GM12878 (cell line): ENCODE measurements around the gene RBMS1. TPM values are rescaled to one million over a fixed set of nuclear protein-coding genes. Genes with fewer than 3 reads are reported as not detected.
"Not testable (repeated sequence)": the region's sequence is repeated elsewhere in the genome, so short reads cannot be mapped to it uniquely, and the experiment has no call there.

Experiments used
- ATAC-seq: fragments of 200-7000 bp; cut with Tn5 transposase; 3 replicates; pipeline ENCODE4 v1.9.1; 2020; ENCODE audit warnings: mild to moderate bottlenecking, moderate library complexity
- BruUV-seq: library from RNA; stranded (reverse); fragments of 400-500 nt; replicated peaks from 2 replicates; lab custom pipeline; 2021; lab: Mats Ljungman, UMichigan
- CTCF ChIA-PET: fragments of 300-600 bp; sonication (Branson Sonifier 250); formaldehyde crosslinking; extraction: SDS; loops from one replicate; lab custom pipeline; 2021; ENCODE audit warnings: inconsistent platforms; lab: Yijun Ruan, JAX
- POLR2A ChIA-PET: fragments of 350-600 bp; formaldehyde crosslinking; extraction: SDS; loops from one replicate; lab custom pipeline; 2021; ENCODE audit warnings: inconsistent platforms; lab: Charles Lee
- RAD21 ChIA-PET: fragments of 300-600 bp; sonication (Branson Sonifier 250); formaldehyde crosslinking; loops from one replicate; lab custom pipeline; 2023; ENCODE audit warnings: antibody characterized with exemption; ENCODE audit not compliant: unreplicated experiment; lab: Charles Lee
- SMC1A ChIA-PET: fragments of 300-600 bp; sonication (Branson Sonifier 250); formaldehyde crosslinking; loops from one replicate; lab custom pipeline; 2023; ENCODE audit not compliant: unreplicated experiment, uncharacterized antibody; lab: Charles Lee
- DNase-seq: peaks from one replicate; pipeline ENCODE4 v3.0.0-alpha.2; 2011; ENCODE audit warnings: low read depth, low spot score
- FAIRE-seq: peaks from 3 replicates; lab custom pipeline; 2011; peaks lifted over from hg19 to GRCh38; lab: Jason Lieb, UNC
- H2AFZ ChIP-seq: 2 replicates; pipeline ENCODE4 v1.6.0; 2011; ENCODE audit warnings: low read depth, low read length, control low read depth; ENCODE audit not compliant: control insufficient read depth
- H3K27ac ChIP-seq: 2 replicates; pipeline ENCODE4 v1.5.1; 2011; ENCODE audit warnings: control low read depth; ENCODE audit not compliant: control insufficient read depth, insufficient read depth
- H3K27me3 ChIP-seq, 2 experiments: replicated peaks in 1 of 2; 2 replicates each; pipeline versions ENCODE4 v1.6.0 to v1.6.1; 2011; ENCODE audit warnings: low read length in 1 of 2; ENCODE audit not compliant: control insufficient read depth in 2 of 2, insufficient read depth in 2 of 2
- H3K36me3 ChIP-seq, 2 experiments: 2 replicates each; pipeline ENCODE4 v1.5.1; 2011; ENCODE audit warnings: low read length in 1 of 2; ENCODE audit not compliant: control insufficient read depth in 2 of 2, insufficient read depth in 2 of 2
- H3K4me1 ChIP-seq: 2 replicates; pipeline ENCODE4 v1.6.1; 2011; ENCODE audit warnings: mild to moderate bottlenecking, low read length, moderate library complexity, mixed read lengths; ENCODE audit not compliant: control insufficient read depth, insufficient read depth
- H3K4me2 ChIP-seq: 2 replicates; pipeline ENCODE4 v1.6.0; 2011; ENCODE audit warnings: control low read depth; ENCODE audit not compliant: control insufficient read depth, insufficient read depth
- H3K4me3 ChIP-seq: fragments of 200-600 bp; sonication (generic); 2 replicates; pipeline ENCODE4 v1.5.1; 2016
- H3K79me2 ChIP-seq: 2 replicates; pipeline ENCODE4 v1.6.0; 2011; ENCODE audit warnings: low read length; ENCODE audit not compliant: control insufficient read depth, insufficient read depth
- H3K9ac ChIP-seq: 2 replicates; pipeline ENCODE4 v1.8.0; 2011; ENCODE audit warnings: low read length, control low read depth, mixed read lengths; ENCODE audit not compliant: control insufficient read depth, insufficient read depth
- H3K9me3 ChIP-seq: replicated peaks from 3 replicates; pipeline ENCODE4 v1.5.1; 2011; ENCODE audit warnings: mild to moderate bottlenecking, low read length; ENCODE audit not compliant: control insufficient read depth, insufficient read depth
- H4K20me1 ChIP-seq: 2 replicates; pipeline ENCODE4 v1.6.0; 2011; ENCODE audit not compliant: control insufficient read depth, insufficient read depth
- ATF7 ChIP-seq: fragments of 450-650 bp; IDR thresholded peaks from 2 replicates; pipeline ENCODE4 v1.6.1; 2016; ENCODE audit warnings: low read depth, mild to moderate bottlenecking
- BACH1 ChIP-seq: fragments of 450-650 bp; IDR thresholded peaks from 2 replicates; pipeline ENCODE4 v1.6.1; 2017; ENCODE audit warnings: mild to moderate bottlenecking, borderline replicate concordance
- BHLHE40 ChIP-seq, 2 experiments: fragments of 450-650 bp in 1 of 2; IDR thresholded peaks; 2 replicates each; pipeline ENCODE4 v1.6.1; 2011 to 2017; ENCODE audit warnings: low read depth in 2 of 2, borderline replicate concordance in 1 of 2, improper control_type of control experiment in 1 of 2, low read length in 1 of 2, mild to moderate bottlenecking in 1 of 2
- DPF2 ChIP-seq: fragments of 450-650 bp; IDR thresholded peaks from 2 replicates; pipeline ENCODE4 v1.6.1; 2017; ENCODE audit warnings: mild to moderate bottlenecking
- E2F4 ChIP-seq: IDR thresholded peaks from 2 replicates; pipeline ENCODE4 v1.6.1; 2012; ENCODE audit warnings: low read depth, low read length, improper control_type of control experiment
- FOXM1 ChIP-seq: IDR thresholded peaks from 2 replicates; pipeline ENCODE4 v1.6.1; 2012; ENCODE audit warnings: low read depth, mild to moderate bottlenecking, inconsistent platforms, low read length, moderate library complexity
- GATAD2B ChIP-seq: fragments of 450-650 bp; conservative IDR thresholded peaks from 2 replicates; pipeline ENCODE4 v1.6.1; 2017; ENCODE audit warnings: low read depth, mild to moderate bottlenecking, moderate library complexity
- LARP7 ChIP-seq: fragments of 450-650 bp; IDR thresholded peaks from 2 replicates; pipeline ENCODE4 v1.6.1; 2017; ENCODE audit warnings: mild to moderate bottlenecking
- NFIC ChIP-seq: IDR thresholded peaks from 2 replicates; pipeline ENCODE4 v1.6.1; 2012; ENCODE audit warnings: low read depth, mild to moderate bottlenecking, inconsistent platforms, low read length, moderate library complexity
- POLR2AphosphoS5 ChIP-seq: IDR thresholded peaks from 2 replicates; pipeline ENCODE4 v1.6.1; 2011; ENCODE audit warnings: mild to moderate bottlenecking, low read length, inconsistent platforms
- RAD51 ChIP-seq: fragments of 450-650 bp; IDR thresholded peaks from 2 replicates; pipeline ENCODE4 v1.6.1; 2016; ENCODE audit warnings: moderate library complexity, mild to moderate bottlenecking, inconsistent platforms
- SREBF1 ChIP-seq: IDR thresholded peaks from 2 replicates; pipeline ENCODE4 v1.6.1; 2012; ENCODE audit warnings: mild to moderate bottlenecking, low read length
- STAT3 ChIP-seq: IDR thresholded peaks from 2 replicates; pipeline ENCODE4 v1.6.1; 2011; ENCODE audit warnings: low read depth, low read length, improper control_type of control experiment
- TARDBP ChIP-seq: IDR thresholded peaks from 2 replicates; pipeline ENCODE4 v1.6.1; 2016; ENCODE audit warnings: borderline replicate concordance
- ZBED1 ChIP-seq: IDR thresholded peaks from 2 replicates; pipeline ENCODE4 v1.6.1; 2016; ENCODE audit warnings: borderline replicate concordance
- ZNF217 ChIP-seq: fragments of 450-650 bp; IDR thresholded peaks from 2 replicates; pipeline ENCODE4 v1.6.1; 2017; ENCODE audit warnings: antibody characterized with exemption, mild to moderate bottlenecking
- ZNF622 ChIP-seq: fragments of 450-650 bp; IDR thresholded peaks from 2 replicates; pipeline ENCODE4 v1.6.1; 2017; ENCODE audit warnings: mild to moderate bottlenecking, inconsistent platforms
- WGBS: methylation state at CpG from one replicate; pipeline ENCODE4 v1.1.6; 2016; ENCODE audit warnings: low lambda C conversion rate; ENCODE audit not compliant: insufficient replicate concordance, insufficient coverage; ENCODE audit errors: missing lambda C conversion rate; 5-methylcytosine and 5-hydroxymethylcytosine counted together
- in situ Hi-C: fragments of 300-500 bp; cut with MboI; formaldehyde crosslinking; loops from 9 replicates; pipeline ENCODE4 v1.14.3; 2018; ENCODE audit warnings: mixed read lengths
- intact Hi-C: fragments of 100-400 bp; cut with micrococcal nuclease; formaldehyde crosslinking; loops from one replicate; pipeline ENCODE4 v1.14.2; 2022; ENCODE audit not compliant: unreplicated experiment
- polyA plus RNA-seq, 11 experiments: library from polyadenylated mRNA; depleted of rRNA in 4 of 11; unstranded in 6 of 11; stranded (reverse) in 5 of 11; fragments of >200 nt; fragmentation: Nextera tagmentation in 4 of 11; fragmentation: Illumina TruSeq in 1 of 11; extraction: Ambion mirVana in 4 of 11; extraction: Trizol in 1 of 11; gene quantifications; 1 replicate in 1 of 11; 2 replicates in 10 of 11; pipeline versions ENCODE4 v1.2.1 to v1.2.3, GENCODE V29; 2011 to 2016; ENCODE audit warnings: inconsistent platforms in 2 of 11, missing spikeins in 2 of 11, low read depth in 1 of 11
- total RNA-seq, 4 experiments: library from RNA; depleted of rRNA in 3 of 4; stranded (reverse); fragments of >200 nt in 3 of 4; fragmentation: Illumina TruSeq in 1 of 4; extraction: Trizol in 1 of 4; gene quantifications; 2 replicates each; pipeline versions ENCODE4 v1.2.1 to v1.2.3, GENCODE V29; 2013 to 2021
- TF ChIP-seq, protein P1 (sequence below): IDR thresholded peaks from 2 replicates; pipeline ENCODE4 v1.6.1; 2012; ENCODE audit warnings: low read length, inconsistent platforms

The RBMS1 gene
- total and polyA plus RNA-seq, 10 of the 15 experiments (the other 5 are each of a cell fraction or from before 2014, with no cell fraction given) = 0.04 to 0.31 (median 0.17) TPM; not detected in 1

GRCh38 chr2:160367887-160368286 is 125.7 kb downstream of the RBMS1 start (continued):
- TF ChIP-seq BHLHE40 (IDR thresholded peaks at IDR 0.05; ENCODE audit: borderline replicate concordance in 1 of 2, low read depth in 2 of 2, low read length in 1 of 2) = no peak
- TF ChIP-seq ZNF622 = no peak
- TF ChIP-seq FOXM1 = no peak
- no peak for TF ChIP-seq GATAD2B
- TF ChIP-seq SREBF1 = no peak

DNA sequence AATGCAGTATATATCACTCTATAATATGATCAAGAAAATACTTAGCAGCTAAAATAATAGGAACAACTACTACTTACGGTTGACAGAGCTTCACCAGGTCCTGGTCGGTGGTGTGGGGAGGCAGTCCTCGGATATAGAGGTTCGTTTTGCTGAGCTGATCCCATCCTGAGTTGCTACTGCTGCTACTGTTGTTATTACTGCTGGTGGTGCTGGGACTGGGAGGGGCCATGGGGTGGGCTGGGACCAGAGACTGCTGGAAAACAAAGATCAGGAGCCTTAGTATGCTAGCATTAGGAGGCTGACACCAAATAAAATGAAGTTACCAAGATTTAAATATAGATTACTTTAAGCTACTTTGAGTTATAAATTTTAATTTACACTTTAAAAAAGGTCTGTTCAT is 126.5 kb downstream of the RBMS1 start:
- H3K79me2 ChIP-seq, H3K4me3 ChIP-seq, DNase-seq, H3K27me3 ChIP-seq, H3K4me2 ChIP-seq, BruUV-seq, H3K9me3 ChIP-seq, CTCF ChIA-PET, SMC1A ChIA-PET, RAD21 ChIA-PET, H3K27ac ChIP-seq, ATAC-seq, intact Hi-C loops, H3K9ac ChIP-seq, H3K4me1 ChIP-seq, POLR2A ChIA-PET, H2AFZ ChIP-seq, H4K20me1 ChIP-seq, H3K36me3 ChIP-seq, FAIRE-seq, in situ Hi-C loops: not testable (repeated sequence)
- WGBS = 23% methylated on average over 4 of the region's 4 CpGs

DNA sequence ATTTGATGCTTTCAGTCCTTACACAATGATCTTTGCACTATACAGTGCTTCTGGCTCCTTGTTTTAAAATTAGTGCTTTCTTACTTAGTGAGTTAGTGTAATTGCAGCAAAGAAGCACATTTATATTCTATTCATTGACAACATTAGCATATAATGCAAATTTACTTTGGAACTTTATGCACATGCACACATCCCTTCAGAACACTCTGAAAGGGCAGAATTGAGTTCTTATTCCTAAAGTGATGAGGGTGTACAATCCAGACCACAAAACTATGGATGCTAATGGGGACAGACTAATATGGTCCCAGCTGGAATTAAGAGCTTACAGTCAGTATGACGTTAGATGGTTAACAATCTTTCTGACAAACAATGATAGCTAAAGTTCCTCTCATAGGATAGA is 127.1 kb downstream of the RBMS1 start:
- H3K9me3 ChIP-seq = no peaks in the 10 kb centered on the region
- H3K27me3 ChIP-seq = no peaks in the 10 kb centered on the region
- H3K4me2 ChIP-seq = no peak overlapping the region
- H4K20me1 ChIP-seq = no peaks in the 10 kb centered on the region
- no TSS peak for BruUV-seq
- no peak overlapping the region for H3K27ac ChIP-seq
- no peaks in the 10 kb centered on the region for H3K36me3 ChIP-seq
- in situ Hi-C loops (no loop called here), intact Hi-C loops (no loop called here)
- ChIA-PET SMC1A (no interaction called here), POLR2A (no interaction called here), RAD21 (no interaction called here), CTCF (no interaction called here)
- H3K4me3 ChIP-seq = no peak overlapping the region
- ATAC-seq (no peak), FAIRE-seq (no peak), DNase-seq (no peak)
- no peaks in the 10 kb centered on the region for H3K4me1 ChIP-seq
- WGBS = 11% methylated on average over 1 of the region's 1 CpG
- no peaks in the 10 kb centered on the region for H3K79me2 ChIP-seq
- no peak overlapping the region for H3K9ac ChIP-seq
- no peak overlapping the region for H2AFZ ChIP-seq
- no peak for TF ChIP-seq LARP7
- no peak for TF ChIP-seq TARDBP
- TF ChIP-seq NFIC = no peak
- TF ChIP-seq POLR2AphosphoS5 = no peak
- no peak for TF ChIP-seq DPF2
- no peak for TF ChIP-seq ZNF217
- no peak for TF ChIP-seq FOXM1
- TF ChIP-seq ZBED1 = no peak
- no peak for TF ChIP-seq STAT3
- TF ChIP-seq RAD51 = no peak
- TF ChIP-seq E2F4 = no peak
- TF ChIP-seq BACH1 = no peak
- TF ChIP-seq, protein P1, sequence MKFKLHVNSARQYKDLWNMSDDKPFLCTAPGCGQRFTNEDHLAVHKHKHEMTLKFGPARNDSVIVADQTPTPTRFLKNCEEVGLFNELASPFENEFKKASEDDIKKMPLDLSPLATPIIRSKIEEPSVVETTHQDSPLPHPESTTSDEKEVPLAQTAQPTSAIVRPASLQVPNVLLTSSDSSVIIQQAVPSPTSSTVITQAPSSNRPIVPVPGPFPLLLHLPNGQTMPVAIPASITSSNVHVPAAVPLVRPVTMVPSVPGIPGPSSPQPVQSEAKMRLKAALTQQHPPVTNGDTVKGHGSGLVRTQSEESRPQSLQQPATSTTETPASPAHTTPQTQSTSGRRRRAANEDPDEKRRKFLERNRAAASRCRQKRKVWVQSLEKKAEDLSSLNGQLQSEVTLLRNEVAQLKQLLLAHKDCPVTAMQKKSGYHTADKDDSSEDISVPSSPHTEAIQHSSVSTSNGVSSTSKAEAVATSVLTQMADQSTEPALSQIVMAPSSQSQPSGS = no peak
- no peak for TF ChIP-seq ATF7
